ENCODE results near the gene SH2D1B. TPM values are rescaled to one million over a fixed set of nuclear protein-coding genes. Genes with fewer than 3 reads are reported as not detected.
A peak's percentile ranks its signal among the peaks of the same experiment; 100 is the strongest.

Gene SH2D1B
- total RNA-seq, 3 donors from 2014 or later (not counting 1 experiment from before 2014, with no cell fraction given), result 133 to 250 (median 143) TPM

DNA sequence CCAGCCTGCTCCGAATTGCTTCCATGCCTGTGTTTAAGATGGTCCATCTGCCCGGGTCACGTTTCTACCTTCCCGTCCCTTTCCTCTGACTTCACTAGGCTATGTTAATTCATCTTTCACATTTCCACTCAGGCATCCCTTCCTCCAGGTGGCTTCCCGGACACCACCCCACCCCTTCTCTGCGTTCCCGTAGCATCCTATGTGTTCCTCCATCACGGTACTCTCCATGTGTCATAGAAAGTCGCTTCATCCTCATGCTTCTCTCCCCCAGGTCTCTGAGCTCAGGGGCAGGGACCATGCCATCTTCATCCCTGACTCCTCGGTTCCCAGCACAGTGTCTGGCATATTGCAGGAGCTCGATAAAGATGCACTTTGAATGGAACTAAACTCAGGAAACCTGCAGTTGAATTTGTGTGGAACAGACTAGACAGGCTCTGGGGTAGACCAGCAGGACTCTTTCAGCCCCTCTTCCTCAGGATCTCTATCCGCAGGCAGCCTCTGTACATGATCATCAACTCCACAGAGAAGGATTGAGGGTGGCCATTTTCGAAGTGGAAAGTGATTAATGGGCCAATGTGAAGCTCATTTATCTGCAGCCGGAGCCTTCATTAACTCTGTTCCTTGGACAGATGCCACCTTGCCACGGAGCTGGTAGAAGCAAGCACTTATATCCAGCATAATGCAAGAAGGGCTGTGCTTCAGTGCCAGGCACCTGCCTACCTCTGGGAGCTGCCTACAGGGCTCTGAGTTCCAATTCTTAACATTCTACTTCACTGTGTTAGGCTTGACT lies 21.3 kb downstream of the SH2D1B start:
- Histone ChIP-seq H3K9me3 (ENCODE audit: control insufficient read depth, insufficient read depth, low read length) (no peaks in the 10 kb centered on the region), H3K27me3 (ENCODE audit: control insufficient read depth, insufficient read depth, low read length) (no peaks in the 10 kb centered on the region), H3K27ac (ENCODE audit: low read length) (no peak overlapping the region), H3K36me3 (ENCODE audit: control insufficient read depth, insufficient read depth, low read length) (peaks cover 15% of the 10 kb centered on the region), H3K4me1 (ENCODE audit: control insufficient read depth, insufficient read depth, low read length) (peaks cover 25% of the 10 kb centered on the region), H3K4me3 (ENCODE audit: low read length) (no peak overlapping the region)
- Mint-ChIP-seq H3K27ac (peak overlapping the region; percentile 83 to 89), H3K4me1 (peaks cover 55 to 56% of the 10 kb centered on the region in 2 donors), H3K36me3 (peaks cover 8% of the 10 kb centered on the region), H3K27me3 (ENCODE audit: low read depth in 2 of 2) (no peaks in the 10 kb centered on the region), H3K4me3 (peak overlapping the region; percentile 13), H3K9me3 (no peaks in the 10 kb centered on the region)
- intact Hi-C loops (cut with micrococcal nuclease), result loop anchor here (10.0 kb wide), 1 partner anchor 596 kb away; no protein-coding TSS in a partner anchor
- DNase-seq (no peak), ATAC-seq (no peak)
- no peak for TF ChIP-seq CTCF (IDR thresholded peaks at IDR 0.05)
- WGBS (ENCODE audit: insufficient coverage), result 80% methylated on average over 15 of the region's 15 CpGs

- peaks cover 55 to 56% of the 10 kb centered on the region in 2 donors for H3K4me1 Mint-ChIP-seq
- no peak overlapping the region for H3K27ac ChIP-seq (ENCODE audit: low read length)
- intact Hi-C loops (cut with micrococcal nuclease), result loop anchor here (10.0 kb wide), 2 partner anchors 45 to 595 kb away; no protein-coding TSS in a partner anchor
Measured at GRCh38 chr1:162389971-162390370, 22.0 kb downstream of the SH2D1B start.

GRCh38 chr1:162389021-162389818 lies 22.7 kb downstream of the SH2D1B start:
- H3K9me3 ChIP-seq (ENCODE audit: control insufficient read depth, insufficient read depth, low read length), result no peaks in the 10 kb centered on the region
- no peak for TF ChIP-seq CTCF (IDR thresholded peaks at IDR 0.05)
- H3K27me3 Mint-ChIP-seq (ENCODE audit: low read depth in 2 of 2), result no peaks in the 10 kb centered on the region
- H3K4me1 Mint-ChIP-seq, result peaks cover 55 to 56% of the 10 kb centered on the region in 2 donors
- no peak overlapping the region for H3K27ac ChIP-seq (ENCODE audit: low read length)
- H3K4me3 ChIP-seq (ENCODE audit: low read length), result no peak overlapping the region
- peak overlapping the region; percentile 78 for H3K4me3 Mint-ChIP-seq
- ATAC-seq (peak in 1 of 3 donors; percentile 9), DNase-seq (no peak)
- 32% methylated on average over 10 of the region's 11 CpGs for WGBS (ENCODE audit: insufficient coverage)
- H3K9me3 Mint-ChIP-seq, result no peaks in the 10 kb centered on the region
- intact Hi-C loops (cut with micrococcal nuclease), result loop anchor here (10.0 kb wide), 1 partner anchor 46 kb away; no protein-coding TSS in a partner anchor
- H3K27me3 ChIP-seq (ENCODE audit: control insufficient read depth, insufficient read depth, low read length), result no peaks in the 10 kb centered on the region
- H3K36me3 ChIP-seq (ENCODE audit: control insufficient read depth, insufficient read depth, low read length), result peaks cover 4% of the 10 kb centered on the region
- H3K4me1 ChIP-seq (ENCODE audit: control insufficient read depth, insufficient read depth, low read length), result peaks cover 25% of the 10 kb centered on the region
- peak overlapping the region; percentile 83 to 89 for H3K27ac Mint-ChIP-seq
- H3K36me3 Mint-ChIP-seq, result peaks cover 8% of the 10 kb centered on the region

More at GRCh38 chr1:162389971-162390370, 22.0 kb downstream of the SH2D1B start:
- Mint-ChIP-seq H3K9me3 (no peaks in the 10 kb centered on the region), H3K36me3 (peaks cover 8% of the 10 kb centered on the region), H3K4me3 (peak overlapping the region; percentile 78), H3K27me3 (ENCODE audit: low read depth in 2 of 2) (no peaks in the 10 kb centered on the region), H3K27ac (peak overlapping the region; percentile 83 to 89)
- WGBS (ENCODE audit: insufficient coverage), result 85% methylated on average over 5 of the region's 9 CpGs
- peaks cover 25% of the 10 kb centered on the region for H3K4me1 ChIP-seq (ENCODE audit: control insufficient read depth, insufficient read depth, low read length)
- TF ChIP-seq CTCF (IDR thresholded peaks at IDR 0.05), result no peak
- no peak for DNase-seq
- no peaks in the 10 kb centered on the region for H3K27me3 ChIP-seq (ENCODE audit: control insufficient read depth, insufficient read depth, low read length)
- no peaks in the 10 kb centered on the region for H3K9me3 ChIP-seq (ENCODE audit: control insufficient read depth, insufficient read depth, low read length)
- H3K36me3 ChIP-seq (ENCODE audit: control insufficient read depth, insufficient read depth, low read length), result peaks cover 10% of the 10 kb centered on the region
- ATAC-seq, result peak in 2 of 3 donors; percentile 20 to 39
- H3K4me3 ChIP-seq (ENCODE audit: low read length), result no peak overlapping the region
